Fibroblast of lung (primary cell): ENCODE results near the gene TBL1X. TPM values are rescaled to one million over a fixed set of nuclear protein-coding genes. Genes with fewer than 3 reads are reported as not detected.
A peak's percentile ranks its signal among the peaks of the same experiment; 100 is the strongest.
"Not testable (repeated sequence)": the region's sequence is repeated elsewhere in the genome, so short reads cannot be mapped to it uniquely, and the experiment has no call there.

Experiments
- DNase-seq, 2 donors: peaks; one replicate each; pipeline versions ENCODE4 v3.0.0 to v3.0.0-alpha.2; 2010; ENCODE audit warnings: low read depth in 2 of 2
- H2AFZ ChIP-seq: 2 replicates; pipeline ENCODE4 v1.5.1; 2012; ENCODE audit warnings: low read length, control low read depth, inconsistent platforms
- H3K27ac ChIP-seq: 2 replicates; pipeline ENCODE4 v1.5.1; 2011; ENCODE audit warnings: low read length, control low read depth; ENCODE audit not compliant: insufficient read depth
- H3K27me3 ChIP-seq: 2 replicates; pipeline ENCODE4 v1.5.1; 2011; ENCODE audit warnings: mild to moderate bottlenecking, low read length; ENCODE audit not compliant: control insufficient read depth, insufficient read depth
- H3K36me3 ChIP-seq: 2 replicates; pipeline ENCODE4 v1.5.1; 2011; ENCODE audit warnings: low read length; ENCODE audit not compliant: control insufficient read depth, insufficient read depth
- H3K4me1 ChIP-seq: 2 replicates; pipeline ENCODE4 v1.5.1; 2011; ENCODE audit warnings: low read length; ENCODE audit not compliant: control insufficient read depth, insufficient read depth; ENCODE audit errors: extremely low read depth
- H3K4me2 ChIP-seq: 2 replicates; pipeline ENCODE4 v1.5.1; 2011; ENCODE audit warnings: low read length, control low read depth; ENCODE audit not compliant: insufficient read depth; ENCODE audit errors: extremely low read depth
- H3K4me3 ChIP-seq, 4 experiments: fragments of 200-600 bp in 1 of 4; sonication (generic) in 1 of 4; replicated peaks in 1 of 4; 2 replicates each; pipeline ENCODE4 v1.5.1; 2011 to 2016; ENCODE audit warnings: low read length in 4 of 4, low read depth in 3 of 4, mild to moderate bottlenecking in 3 of 4, control low read depth in 2 of 4, inconsistent platforms in 1 of 4, mixed read lengths in 1 of 4; ENCODE audit not compliant: insufficient read depth in 1 of 4; ENCODE audit errors: control extremely low read depth in 1 of 4
- H3K79me2 ChIP-seq: 2 replicates; pipeline ENCODE4 v1.5.1; 2012; ENCODE audit warnings: mild to moderate bottlenecking, low read length, inconsistent platforms; ENCODE audit not compliant: control insufficient read depth, insufficient read depth
- H3K9ac ChIP-seq: 2 replicates; pipeline ENCODE4 v1.5.1; 2011; ENCODE audit warnings: mild to moderate bottlenecking, low read length, control low read depth; ENCODE audit not compliant: insufficient read depth
- H3K9me3 ChIP-seq: 2 replicates; pipeline ENCODE4 v1.5.1; 2012; ENCODE audit warnings: low read depth, low read length; ENCODE audit not compliant: control insufficient read depth, insufficient read depth
- H4K20me1 ChIP-seq: 2 replicates; pipeline ENCODE4 v1.5.1; 2011; ENCODE audit warnings: low read length; ENCODE audit not compliant: control insufficient read depth, insufficient read depth; ENCODE audit errors: extremely low read depth
- EZH2 ChIP-seq: IDR thresholded peaks from 2 replicates; pipeline ENCODE4 v1.5.1; 2012; ENCODE audit warnings: low read length, control low read depth, mild to moderate bottlenecking; ENCODE audit errors: missing control alignments
- polyA plus RNA-seq, 2 donors: library from polyadenylated mRNA; depleted of rRNA in 1 of 2; stranded (reverse) in 1 of 2; unstranded in 1 of 2; fragments of >200 nt; gene quantifications; 2 replicates each; pipeline ENCODE4 v1.2.1, GENCODE V29; 2011 to 2012; ENCODE audit warnings: missing spikeins in 1 of 2
- total RNA-seq: library from RNA; depleted of rRNA; stranded (reverse); fragments of >200 nt; gene quantifications from 2 replicates; pipeline ENCODE4 v1.2.1, GENCODE V29; 2014
- TF ChIP-seq, protein P1 (sequence below), 2 donors: IDR thresholded peaks in 1 of 2; conservative IDR thresholded peaks in 1 of 2; 1 replicate in 1 of 2; 2 replicates in 1 of 2; pipeline ENCODE4 v1.5.1; 2011 to 2012; ENCODE audit warnings: low read length in 2 of 2, control low read depth in 1 of 2, inconsistent platforms in 1 of 2, low read depth in 1 of 2, mild to moderate bottlenecking in 1 of 2

Gene TBL1X
- total and polyA plus RNA-seq, 2 donors (not counting 1 experiment from before 2014, with no cell fraction given): 25.8 to 29.4 TPM

GRCh38 chrX:9431281-9431680, 33.6 kb upstream of the TBL1X start:
- Histone ChIP-seq H3K9me3 (no peaks in the 10 kb centered on the region), H3K9ac (no peak overlapping the region), H3K27ac (no peak overlapping the region), H3K79me2 (no peaks in the 10 kb centered on the region), H3K4me3 (no peak overlapping the region), H4K20me1 (no peaks in the 10 kb centered on the region), H3K4me2 (no peak overlapping the region), H3K36me3 (no peaks in the 10 kb centered on the region), H3K27me3 (no peaks in the 10 kb centered on the region), H2AFZ (no peak overlapping the region), H3K4me1 (no peaks in the 10 kb centered on the region)
- TF ChIP-seq, protein P1, sequence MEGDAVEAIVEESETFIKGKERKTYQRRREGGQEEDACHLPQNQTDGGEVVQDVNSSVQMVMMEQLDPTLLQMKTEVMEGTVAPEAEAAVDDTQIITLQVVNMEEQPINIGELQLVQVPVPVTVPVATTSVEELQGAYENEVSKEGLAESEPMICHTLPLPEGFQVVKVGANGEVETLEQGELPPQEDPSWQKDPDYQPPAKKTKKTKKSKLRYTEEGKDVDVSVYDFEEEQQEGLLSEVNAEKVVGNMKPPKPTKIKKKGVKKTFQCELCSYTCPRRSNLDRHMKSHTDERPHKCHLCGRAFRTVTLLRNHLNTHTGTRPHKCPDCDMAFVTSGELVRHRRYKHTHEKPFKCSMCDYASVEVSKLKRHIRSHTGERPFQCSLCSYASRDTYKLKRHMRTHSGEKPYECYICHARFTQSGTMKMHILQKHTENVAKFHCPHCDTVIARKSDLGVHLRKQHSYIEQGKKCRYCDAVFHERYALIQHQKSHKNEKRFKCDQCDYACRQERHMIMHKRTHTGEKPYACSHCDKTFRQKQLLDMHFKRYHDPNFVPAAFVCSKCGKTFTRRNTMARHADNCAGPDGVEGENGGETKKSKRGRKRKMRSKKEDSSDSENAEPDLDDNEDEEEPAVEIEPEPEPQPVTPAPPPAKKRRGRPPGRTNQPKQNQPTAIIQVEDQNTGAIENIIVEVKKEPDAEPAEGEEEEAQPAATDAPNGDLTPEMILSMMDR (conservative IDR thresholded peaks at IDR 0.05 in 1 of 2, IDR thresholded peaks at IDR 0.05 in 1 of 2; ENCODE audit: low read depth in 1 of 2, low read length in 2 of 2): no peak
- TF ChIP-seq EZH2: no peak
- no peak for DNase-seq

DNA sequence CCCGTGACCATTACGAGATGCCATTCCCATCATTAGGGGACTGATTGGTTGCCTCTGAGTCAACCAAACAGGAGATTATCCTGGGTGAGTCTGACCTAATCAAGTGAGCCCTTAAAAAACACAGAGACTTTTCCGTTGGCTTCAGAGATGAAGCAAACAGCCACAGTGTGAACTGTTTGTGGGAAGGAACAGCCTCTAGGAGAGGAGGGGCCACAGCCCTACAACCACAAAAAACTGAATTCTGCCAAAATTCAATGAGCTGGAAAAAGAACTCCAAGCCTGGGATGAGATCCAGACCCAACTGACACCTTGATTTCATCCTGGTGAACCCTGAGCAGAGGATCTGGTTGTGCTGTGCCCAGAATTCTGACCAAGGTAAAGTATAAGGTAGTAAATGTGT, 31.3 kb upstream of the TBL1X start:
- peak in 1 of 2 donors; percentile 73 for DNase-seq
- Histone ChIP-seq H3K27me3 (no peaks in the 10 kb centered on the region), H2AFZ (no peak overlapping the region), H3K36me3 (no peaks in the 10 kb centered on the region), H3K9me3 (no peaks in the 10 kb centered on the region), H4K20me1 (no peaks in the 10 kb centered on the region), H3K4me2 (no peak overlapping the region), H3K4me1 (no peaks in the 10 kb centered on the region), H3K9ac (no peak overlapping the region), H3K79me2 (no peaks in the 10 kb centered on the region), H3K27ac (no peak overlapping the region), H3K4me3 (no peak overlapping the region)
- TF ChIP-seq EZH2: no peak
- TF ChIP-seq, protein P1 (conservative IDR thresholded peaks at IDR 0.05 in 1 of 2, IDR thresholded peaks at IDR 0.05 in 1 of 2; ENCODE audit: low read depth in 1 of 2, low read length in 2 of 2): no peak

DNA sequence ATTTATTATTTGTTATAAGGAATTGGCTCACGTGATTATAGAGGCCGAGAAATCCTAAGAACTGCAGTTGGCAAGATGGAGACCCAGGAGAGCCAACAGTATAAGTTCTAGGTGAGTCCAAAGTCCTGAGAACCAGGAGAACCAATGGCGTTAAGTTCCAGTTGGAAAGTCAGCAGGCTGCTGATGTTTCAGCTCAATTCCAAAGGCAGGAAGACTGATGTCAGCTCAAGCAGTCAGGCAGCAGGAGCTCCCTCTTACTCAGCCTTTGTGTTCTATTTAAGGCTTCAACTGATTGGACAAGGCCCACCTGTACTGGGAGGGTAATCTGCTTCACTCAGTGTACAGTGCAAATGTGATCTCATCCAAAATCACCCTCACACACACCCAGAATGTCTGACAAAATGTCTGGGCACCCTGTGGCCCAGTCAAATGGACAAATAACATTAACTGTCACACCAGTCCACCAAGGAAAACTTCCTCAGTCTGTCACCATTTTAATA, 30.8 kb upstream of the TBL1X start:
- TF ChIP-seq, protein P1 (conservative IDR thresholded peaks at IDR 0.05 in 1 of 2, IDR thresholded peaks at IDR 0.05 in 1 of 2; ENCODE audit: low read depth in 1 of 2, low read length in 2 of 2): no peak
- TF ChIP-seq EZH2: no peak
- no peak overlapping the region for H3K4me2 ChIP-seq
- no peaks in the 10 kb centered on the region for H3K79me2 ChIP-seq
- H2AFZ ChIP-seq: no peak overlapping the region
- H3K27me3 ChIP-seq: no peaks in the 10 kb centered on the region
- no peaks in the 10 kb centered on the region for H3K36me3 ChIP-seq
- DNase-seq: peak in 1 of 2 donors; percentile 27
- H3K27ac ChIP-seq: no peak overlapping the region
- H4K20me1 ChIP-seq: no peaks in the 10 kb centered on the region
- no peak overlapping the region for H3K9ac ChIP-seq
- H3K4me1 ChIP-seq: no peaks in the 10 kb centered on the region
- H3K4me3 ChIP-seq: no peak overlapping the region
- H3K9me3 ChIP-seq: no peaks in the 10 kb centered on the region

DNA sequence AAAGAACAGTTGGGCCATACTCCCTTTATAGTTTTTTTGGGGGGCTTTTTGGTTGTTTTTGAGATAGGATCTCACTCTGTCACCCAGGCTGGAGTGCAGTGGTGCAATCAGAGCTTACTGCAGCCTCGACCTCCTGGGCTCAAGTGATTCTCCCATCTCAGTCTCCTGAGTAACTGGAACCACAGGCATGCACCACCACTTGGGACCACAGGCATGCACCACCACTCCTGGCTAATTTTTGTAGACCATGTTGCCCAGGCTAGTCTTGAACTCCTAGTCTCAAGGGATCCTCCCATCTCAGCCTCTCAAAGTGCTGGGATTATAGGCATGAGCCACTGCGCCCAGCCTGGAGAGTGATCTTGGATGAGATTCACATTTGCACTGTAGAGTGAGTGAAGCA, 29.8 kb upstream of the TBL1X start:
- DNase-seq: peak in 1 of 2 donors; percentile 44
- H3K9me3 ChIP-seq, H3K4me1 ChIP-seq, H2AFZ ChIP-seq, H3K9ac ChIP-seq, H3K4me2 ChIP-seq, H3K27ac ChIP-seq, H3K27me3 ChIP-seq, H4K20me1 ChIP-seq, H3K36me3 ChIP-seq, H3K79me2 ChIP-seq, H3K4me3 ChIP-seq: not testable (repeated sequence)
